ENCODE results near the gene LRRC75A.
"Not testable (repeated sequence)": the region's sequence is repeated elsewhere in the genome, so short reads cannot be mapped to it uniquely, and the experiment has no call there.

The LRRC75A gene

DNA sequence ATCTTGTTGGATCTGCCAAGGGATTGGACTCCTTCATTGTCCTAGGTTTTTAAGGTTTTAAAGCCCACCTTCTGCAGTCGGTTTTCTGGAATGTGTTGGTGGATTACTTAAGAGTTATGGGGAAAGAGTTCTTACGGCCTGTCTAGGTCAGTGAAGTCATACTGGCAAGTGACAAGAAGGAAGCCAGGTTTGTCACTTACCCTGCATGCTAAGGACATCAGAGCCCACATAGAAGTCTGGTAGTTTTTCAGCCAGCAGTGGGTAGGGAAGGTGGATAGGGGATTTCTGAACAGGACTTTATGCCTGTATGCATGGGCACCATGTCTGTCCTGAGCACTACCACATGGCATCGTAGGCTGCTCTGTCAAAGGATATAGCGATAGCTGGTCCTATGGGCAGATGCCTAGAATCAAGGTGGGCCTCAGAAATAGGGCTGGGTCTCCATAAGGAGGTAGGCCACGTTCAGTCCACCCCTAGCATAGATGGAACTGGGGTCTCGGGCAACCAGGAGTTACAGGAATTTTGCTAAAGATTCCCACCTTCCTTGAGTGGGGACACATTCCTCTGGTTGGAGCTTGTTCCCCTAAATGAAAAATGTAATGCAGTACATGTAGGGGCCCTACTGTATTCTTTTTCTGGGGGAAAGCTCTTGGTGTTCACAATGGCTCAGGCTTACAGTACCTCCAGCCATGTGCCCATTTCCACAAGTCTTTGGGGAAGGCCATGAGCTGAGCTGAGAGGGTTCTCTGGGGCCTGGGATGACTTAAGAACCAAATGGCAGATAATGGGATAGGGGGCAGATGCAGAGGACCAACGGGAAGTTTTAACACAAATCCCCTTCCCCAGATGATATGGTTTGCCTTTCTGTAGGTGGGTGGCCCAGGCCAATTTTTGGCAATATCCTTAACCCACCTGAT lies 49.1 kb downstream of the LRRC75A start:
- Mint-ChIP-seq H3K9me3 (no peaks in the 10 kb centered on the region), H3K4me1 (ENCODE audit: low read depth) (peaks cover 26% of the 10 kb centered on the region), H3K36me3 (ENCODE audit: low read depth) (peaks cover 65% of the 10 kb centered on the region), H3K27me3 (ENCODE audit: low read depth) (no peaks in the 10 kb centered on the region), H3K27ac (peak overlapping the region; percentile 42), H3K4me3 (peak overlapping the region; percentile 74)
- no peak for DNase-seq (ENCODE audit: low spot score)

DNA sequence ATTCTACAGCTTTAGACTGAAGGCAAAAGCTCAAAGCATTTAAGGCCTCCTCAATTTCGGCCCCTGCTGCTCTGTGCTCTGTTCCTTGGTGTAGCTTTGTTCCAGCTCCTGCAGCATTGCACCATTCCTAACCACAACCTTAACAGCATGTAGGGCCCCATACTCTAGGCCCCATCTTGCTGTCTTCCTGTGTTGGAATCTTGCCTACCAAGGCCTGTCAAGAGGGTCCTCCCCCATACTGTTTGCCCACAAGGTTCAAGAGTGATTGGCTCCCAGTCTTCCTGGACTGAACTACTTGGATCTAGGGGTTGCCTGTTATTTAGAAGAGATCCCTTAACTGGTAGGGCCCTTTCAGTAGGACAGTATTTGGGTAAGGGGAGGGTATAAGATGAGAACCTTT lies 49.9 kb downstream of the LRRC75A start:
- H3K27ac Mint-ChIP-seq: peak overlapping the region; percentile 65
- no peaks in the 10 kb centered on the region for H3K9me3 Mint-ChIP-seq
- H3K36me3 Mint-ChIP-seq (ENCODE audit: low read depth): peaks cover 65% of the 10 kb centered on the region
- DNase-seq (ENCODE audit: low spot score): no peak
- H3K4me3 Mint-ChIP-seq: peak overlapping the region; percentile 74
- peaks cover 26% of the 10 kb centered on the region for H3K4me1 Mint-ChIP-seq (ENCODE audit: low read depth)
- no peaks in the 10 kb centered on the region for H3K27me3 Mint-ChIP-seq (ENCODE audit: low read depth)

DNA sequence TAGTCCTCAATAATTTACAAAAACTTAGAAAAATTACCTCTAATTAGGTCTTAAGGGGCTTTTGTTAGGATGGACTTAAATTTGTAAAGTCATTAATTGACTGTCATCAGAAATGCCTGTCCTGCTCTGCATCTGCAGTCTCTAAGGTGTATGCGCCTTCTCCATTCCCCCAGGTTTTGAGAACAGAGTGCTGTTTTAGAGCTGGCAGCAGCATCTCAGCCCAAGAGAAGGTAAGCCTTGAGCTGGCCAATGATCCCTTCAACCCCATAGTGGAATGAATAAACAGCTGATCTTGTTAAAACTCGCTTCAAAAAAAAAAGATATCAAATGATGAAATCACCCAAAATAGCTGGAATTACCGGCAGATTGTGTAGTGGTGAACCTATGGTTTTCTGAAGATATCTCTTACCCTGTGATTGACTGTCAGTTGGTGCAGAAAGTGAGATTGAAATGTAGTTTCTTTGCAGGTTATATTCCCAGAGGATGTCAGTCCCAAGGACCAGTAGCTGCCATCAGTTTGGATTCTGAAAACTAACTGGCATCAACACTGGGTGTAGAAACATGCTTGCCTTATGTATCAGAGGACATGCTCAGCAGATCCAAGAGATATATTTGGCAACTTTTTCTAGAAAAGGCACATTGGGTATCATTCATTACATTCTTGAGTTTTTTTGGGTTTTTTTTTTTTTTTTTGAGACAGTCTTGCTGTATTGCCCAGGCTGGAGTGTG lies 50.9 kb downstream of the LRRC75A start:
- H3K27ac Mint-ChIP-seq: peak overlapping the region; percentile 72
- H3K9me3 Mint-ChIP-seq: no peaks in the 10 kb centered on the region

DNA sequence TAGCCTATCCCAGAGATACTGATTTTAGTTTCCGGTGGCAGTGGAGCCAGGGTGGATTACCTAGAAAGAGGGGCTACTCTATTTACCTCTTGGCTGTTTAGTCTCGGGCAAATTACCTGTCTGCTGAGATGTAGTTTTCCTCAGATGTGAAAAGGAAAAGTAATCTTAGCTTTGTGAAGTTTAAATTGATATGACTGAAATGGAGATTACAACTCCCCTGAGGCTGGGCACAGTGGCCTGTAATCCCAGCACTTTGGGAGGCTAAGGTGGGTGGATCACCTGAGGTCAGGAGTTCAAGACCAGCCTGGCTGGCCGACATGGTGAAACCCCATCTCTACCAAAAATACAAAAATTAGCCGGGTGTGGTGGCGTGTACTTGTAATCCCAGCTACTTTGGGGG lies 51.6 kb downstream of the LRRC75A start:
- peak overlapping the region; percentile 99 for H3K4me3 Mint-ChIP-seq
- not testable (repeated sequence) for H3K27me3 Mint-ChIP-seq (ENCODE audit: low read depth); DNase-seq (ENCODE audit: low spot score); H3K9me3 Mint-ChIP-seq
- peak overlapping the region; percentile 98 for H3K27ac Mint-ChIP-seq
- peaks cover 62% of the 10 kb centered on the region for H3K36me3 Mint-ChIP-seq (ENCODE audit: low read depth)
- peaks cover 29% of the 10 kb centered on the region for H3K4me1 Mint-ChIP-seq (ENCODE audit: low read depth)

More for the DNA sequence above, 50.9 kb downstream of the LRRC75A start:
- no peak for DNase-seq (ENCODE audit: low spot score)
- Mint-ChIP-seq H3K4me1 (ENCODE audit: low read depth) (peaks cover 26% of the 10 kb centered on the region), H3K27me3 (ENCODE audit: low read depth) (no peaks in the 10 kb centered on the region), H3K4me3 (peak overlapping the region; percentile 99), H3K36me3 (ENCODE audit: low read depth) (peaks cover 63% of the 10 kb centered on the region)

DNA sequence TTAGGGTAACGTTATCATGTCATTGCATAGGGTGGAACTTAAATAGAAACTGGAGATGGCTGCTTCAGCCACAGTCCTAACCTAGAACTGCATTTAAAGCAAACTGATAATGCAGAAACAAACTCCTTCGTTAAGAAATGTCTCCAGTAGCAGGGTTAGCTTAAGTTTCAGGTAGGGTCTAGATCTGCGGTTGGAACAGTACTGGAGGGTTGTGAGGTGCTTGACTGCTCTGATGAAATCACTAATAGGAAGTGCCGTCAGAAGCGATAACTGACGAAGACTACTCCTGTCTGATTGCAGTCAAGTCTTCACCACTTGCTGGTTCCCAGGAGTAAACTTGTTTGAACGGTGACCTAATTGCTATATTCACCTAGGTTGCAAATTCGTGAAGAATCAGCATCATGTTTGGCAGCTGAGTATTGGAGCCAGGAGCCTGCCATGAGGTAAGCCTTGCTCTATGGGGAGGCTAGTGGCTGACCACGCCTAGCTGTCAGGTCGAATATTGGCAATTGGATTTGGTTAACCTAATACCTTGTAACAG lies 52.1 kb downstream of the LRRC75A start:
- no peak for DNase-seq (ENCODE audit: low spot score)
- H3K27me3 Mint-ChIP-seq (ENCODE audit: low read depth): no peaks in the 10 kb centered on the region
- peaks cover 65% of the 10 kb centered on the region for H3K36me3 Mint-ChIP-seq (ENCODE audit: low read depth)
- H3K4me3 Mint-ChIP-seq: peak overlapping the region; percentile 99
- peak overlapping the region; percentile 98 for H3K27ac Mint-ChIP-seq
- H3K9me3 Mint-ChIP-seq: no peaks in the 10 kb centered on the region
- H3K4me1 Mint-ChIP-seq (ENCODE audit: low read depth): peaks cover 31% of the 10 kb centered on the region

- peaks cover 31% of the 10 kb centered on the region for H3K4me1 Mint-ChIP-seq (ENCODE audit: low read depth)
Observed at GRCh38 chr17:16439303-16439791, 52.6 kb downstream of the LRRC75A start.

DNA sequence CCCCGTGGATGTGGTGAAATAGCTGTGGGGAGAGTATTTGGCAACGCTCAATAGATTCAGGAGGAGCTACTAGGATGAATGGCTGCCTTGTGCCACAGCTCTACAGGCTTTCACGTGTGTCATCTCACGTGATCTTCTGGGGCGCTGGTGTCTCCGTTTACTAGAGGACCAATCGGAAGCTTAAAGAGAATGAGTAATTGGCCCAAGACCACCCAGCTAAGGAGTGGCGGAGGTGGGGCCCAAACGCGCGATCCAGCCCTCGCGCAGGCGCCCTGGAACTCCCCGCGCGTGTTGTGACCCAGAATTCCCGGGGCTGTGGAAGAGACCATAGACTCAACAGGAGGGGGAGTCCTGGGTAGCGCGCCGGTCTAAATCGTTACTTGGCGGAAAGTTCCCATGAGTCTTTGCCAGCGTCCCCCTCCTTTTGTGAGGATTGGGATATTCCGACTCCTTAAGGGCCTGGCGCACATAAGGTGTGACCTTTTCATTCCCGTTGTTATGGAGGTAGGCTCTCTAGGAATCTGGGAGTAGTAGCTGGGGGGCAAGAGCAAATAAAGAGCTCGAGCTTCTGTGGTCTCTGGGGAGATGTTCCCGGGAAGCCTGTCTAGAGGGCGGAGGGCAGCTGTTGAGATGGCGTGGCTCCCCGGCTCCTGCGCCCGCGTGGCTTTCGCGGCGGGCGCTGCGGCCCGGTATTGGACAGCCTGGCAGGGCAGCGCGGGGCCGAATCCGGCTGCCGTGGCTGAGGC lies 53.3 kb downstream of the LRRC75A start:
- Mint-ChIP-seq H3K4me1 (ENCODE audit: low read depth) (peaks cover 31% of the 10 kb centered on the region), H3K9me3 (no peaks in the 10 kb centered on the region), H3K4me3 (peak overlapping the region; percentile 99), H3K27ac (peak overlapping the region; percentile 98), H3K27me3 (ENCODE audit: low read depth) (no peaks in the 10 kb centered on the region), H3K36me3 (ENCODE audit: low read depth) (peaks cover 57% of the 10 kb centered on the region)
- peak; percentile 97 for DNase-seq (ENCODE audit: low spot score)

More at GRCh38 chr17:16439303-16439791, 52.6 kb downstream of the LRRC75A start:
- peak; percentile 22 for DNase-seq (ENCODE audit: low spot score)
- Mint-ChIP-seq H3K27ac (peak overlapping the region; percentile 98), H3K4me3 (peak overlapping the region; percentile 99), H3K27me3 (ENCODE audit: low read depth) (no peaks in the 10 kb centered on the region), H3K9me3 (no peaks in the 10 kb centered on the region), H3K36me3 (ENCODE audit: low read depth) (peaks cover 60% of the 10 kb centered on the region)

DNA sequence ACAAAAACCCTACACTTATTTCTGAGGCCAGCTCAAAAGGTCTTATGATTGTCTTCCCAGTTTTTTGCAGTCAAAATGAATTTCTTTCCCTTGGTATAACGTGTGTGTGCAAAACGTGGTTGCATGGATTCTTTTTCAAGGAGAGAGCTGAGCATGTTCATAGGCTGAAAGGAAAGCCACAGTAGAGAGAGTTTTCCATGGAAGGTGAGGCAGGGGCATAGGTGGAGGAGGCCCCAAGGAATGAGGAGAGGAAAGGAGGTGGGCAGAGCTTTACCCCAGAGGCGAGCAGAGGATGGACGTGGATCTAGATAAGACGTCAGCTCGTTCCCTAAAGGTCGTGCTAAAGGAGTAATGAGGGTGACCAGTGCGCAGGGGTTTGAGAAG lies 53.8 kb downstream of the LRRC75A start:
- H3K27me3 Mint-ChIP-seq (ENCODE audit: low read depth): no peaks in the 10 kb centered on the region
- H3K27ac Mint-ChIP-seq: peak overlapping the region; percentile 98
- peaks cover 31% of the 10 kb centered on the region for H3K4me1 Mint-ChIP-seq (ENCODE audit: low read depth)
- no peaks in the 10 kb centered on the region for H3K9me3 Mint-ChIP-seq
- H3K36me3 Mint-ChIP-seq (ENCODE audit: low read depth): peaks cover 57% of the 10 kb centered on the region
- DNase-seq (ENCODE audit: low spot score): no peak
- peak overlapping the region; percentile 99 for H3K4me3 Mint-ChIP-seq

DNA sequence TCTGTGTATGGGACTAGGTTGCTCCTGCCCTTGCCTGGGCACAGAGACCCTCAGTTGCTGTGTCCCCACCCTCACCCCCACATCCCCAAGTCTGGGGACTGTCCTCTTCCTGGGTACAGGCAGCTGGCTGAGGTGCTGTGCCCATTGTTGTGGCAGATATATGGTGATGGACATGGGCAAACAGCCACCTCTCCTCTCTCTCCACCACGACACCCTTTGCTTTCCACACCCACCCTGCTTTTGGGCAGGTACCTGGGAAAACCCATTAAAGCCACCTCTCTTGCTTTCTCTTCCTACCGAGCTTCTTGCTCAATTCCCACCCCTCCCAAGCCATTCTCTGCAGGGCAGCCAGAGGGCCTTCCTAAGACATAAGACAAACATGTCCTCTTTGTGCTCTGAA lies 54.9 kb downstream of the LRRC75A start:
- no peak overlapping the region for H3K27ac Mint-ChIP-seq
- DNase-seq (ENCODE audit: low spot score): no peak
- no peak overlapping the region for H3K4me3 Mint-ChIP-seq

DNA sequence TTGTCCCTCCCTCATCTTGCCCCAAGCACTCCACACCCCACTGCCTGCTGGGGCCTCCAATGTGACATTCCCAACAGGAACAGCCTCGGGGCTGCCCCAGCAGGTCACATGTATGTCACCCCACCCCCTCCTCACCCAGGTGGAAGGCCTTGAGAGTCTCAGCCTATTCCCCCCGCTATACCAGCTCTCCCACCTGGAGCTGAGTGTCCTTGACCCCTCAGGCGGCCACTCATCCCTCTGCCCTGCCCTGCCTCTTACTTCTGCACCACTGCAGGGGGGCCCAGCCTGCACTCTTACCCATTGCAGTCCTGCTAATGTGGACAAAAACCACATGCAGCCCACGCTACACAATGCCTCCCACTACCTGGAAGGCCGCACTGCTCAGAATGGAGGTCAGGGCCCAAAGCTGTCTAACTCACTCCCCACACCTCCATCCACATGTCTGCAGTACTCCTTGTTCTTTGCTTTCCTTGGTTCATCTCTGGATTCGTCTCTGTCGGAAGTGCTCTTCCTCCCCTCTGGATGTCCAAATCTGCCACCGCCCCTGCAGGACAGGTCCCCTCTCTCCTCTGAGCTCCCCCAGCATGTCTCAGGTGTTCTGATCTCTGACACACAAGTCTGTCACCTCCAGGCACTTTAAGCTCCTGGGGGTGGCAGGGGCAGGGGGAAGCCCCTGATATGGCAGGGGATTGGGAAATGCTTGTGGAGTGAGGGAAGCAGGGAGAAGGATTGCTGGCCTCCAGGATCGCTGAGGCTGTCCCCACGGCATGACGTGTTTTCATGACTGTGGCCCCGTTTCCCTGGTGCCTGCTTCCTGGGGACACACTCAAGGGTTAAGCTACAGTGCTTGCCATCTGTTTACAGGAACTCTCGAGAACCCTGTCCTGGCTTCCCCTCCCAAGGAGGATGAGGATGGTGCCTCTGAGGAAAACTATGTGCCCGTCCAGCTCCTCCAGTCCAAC lies 55.8 kb downstream of the LRRC75A start:
- Mint-ChIP-seq H3K27me3 (ENCODE audit: low read depth) (no peaks in the 10 kb centered on the region), H3K4me3 (no peak overlapping the region), H3K36me3 (ENCODE audit: low read depth) (peaks cover 42% of the 10 kb centered on the region), H3K9me3 (no peaks in the 10 kb centered on the region), H3K4me1 (ENCODE audit: low read depth) (peaks cover 21% of the 10 kb centered on the region), H3K27ac (peak overlapping the region; percentile 9)
- no peak for DNase-seq (ENCODE audit: low spot score)

More for the DNA sequence above, 54.9 kb downstream of the LRRC75A start:
- Mint-ChIP-seq H3K27me3 (ENCODE audit: low read depth) (no peaks in the 10 kb centered on the region), H3K9me3 (no peaks in the 10 kb centered on the region), H3K4me1 (ENCODE audit: low read depth) (peaks cover 25% of the 10 kb centered on the region), H3K36me3 (ENCODE audit: low read depth) (peaks cover 51% of the 10 kb centered on the region)

DNA sequence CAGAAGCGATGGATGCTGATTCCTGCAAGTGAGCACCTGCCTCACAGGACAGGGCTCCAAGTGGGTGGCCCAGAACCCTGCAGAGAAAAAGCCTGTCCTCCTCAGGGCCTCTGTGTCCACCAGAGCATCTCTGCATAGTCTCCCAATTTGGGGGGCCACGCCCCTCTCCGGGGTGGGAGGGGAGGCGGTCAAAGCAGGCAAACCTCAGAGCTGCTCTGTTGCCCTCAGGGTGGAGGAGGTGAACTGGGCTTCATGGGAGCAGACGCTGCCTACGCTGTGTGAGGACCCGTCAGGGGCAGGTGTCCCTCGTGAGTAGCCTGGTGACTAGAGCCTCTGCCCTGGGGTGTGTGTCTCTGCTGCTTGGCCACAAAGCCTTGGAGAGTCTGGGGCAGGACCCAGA lies 57.3 kb downstream of the LRRC75A start:
- H3K27ac Mint-ChIP-seq: no peak overlapping the region
- no peaks in the 10 kb centered on the region for H3K9me3 Mint-ChIP-seq
- H3K36me3 Mint-ChIP-seq (ENCODE audit: low read depth): peaks cover 35% of the 10 kb centered on the region
- no peaks in the 10 kb centered on the region for H3K27me3 Mint-ChIP-seq (ENCODE audit: low read depth)
- peaks cover 12% of the 10 kb centered on the region for H3K4me1 Mint-ChIP-seq (ENCODE audit: low read depth)
- no peak for DNase-seq (ENCODE audit: low spot score)
- H3K4me3 Mint-ChIP-seq: no peak overlapping the region

DNA sequence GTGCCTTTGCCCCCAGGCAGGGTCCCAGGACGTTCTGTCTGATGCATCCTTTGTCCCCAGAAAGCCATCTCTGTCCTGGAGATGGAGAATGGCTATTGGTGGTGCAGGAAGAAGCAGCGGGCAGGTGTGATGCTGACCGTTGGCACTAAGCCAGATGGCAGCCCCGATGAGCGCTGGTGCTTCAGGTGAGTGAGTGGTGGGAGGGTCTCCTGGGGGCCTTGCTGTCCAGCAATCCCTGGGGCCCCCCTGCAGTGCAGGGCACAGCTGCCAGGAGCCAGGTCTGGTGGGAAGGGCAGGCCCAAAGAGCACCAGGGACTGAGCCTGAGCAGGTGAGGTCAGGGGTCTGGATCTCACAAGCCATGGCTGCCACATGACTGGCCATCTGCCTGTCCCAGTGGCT lies 58.5 kb downstream of the LRRC75A start:
- Mint-ChIP-seq H3K9me3 (no peaks in the 10 kb centered on the region), H3K4me3 (no peak overlapping the region), H3K4me1 (ENCODE audit: low read depth) (peaks cover 9% of the 10 kb centered on the region), H3K27me3 (ENCODE audit: low read depth) (no peaks in the 10 kb centered on the region), H3K27ac (no peak overlapping the region), H3K36me3 (ENCODE audit: low read depth) (peaks cover 37% of the 10 kb centered on the region)
- DNase-seq (ENCODE audit: low spot score): no peak

Measured in T-helper 2 cell treated with Interferon-gamma antibody and Interleukin-4, amounts not matched to agents 5 μg/mL and 100 μg/mL, for 36 hours (primary cell).